Stimulated activated CD4-positive, alpha-beta T cell treated with anti-CD3 and anti-CD28 coated beads, Interleukin-4, amount 100 ng/mL, for 24 hours (primary cell): ENCODE measurements around the gene BARX2.
"Not testable (repeated sequence)": the region's sequence is repeated elsewhere in the genome, so short reads cannot be mapped to it uniquely, and the experiment has no call there.

Experiments
- DNase-seq: peaks from one replicate; pipeline ENCODE4 v3.0.0-alpha.2; 2020

The BARX2 gene, protein sequence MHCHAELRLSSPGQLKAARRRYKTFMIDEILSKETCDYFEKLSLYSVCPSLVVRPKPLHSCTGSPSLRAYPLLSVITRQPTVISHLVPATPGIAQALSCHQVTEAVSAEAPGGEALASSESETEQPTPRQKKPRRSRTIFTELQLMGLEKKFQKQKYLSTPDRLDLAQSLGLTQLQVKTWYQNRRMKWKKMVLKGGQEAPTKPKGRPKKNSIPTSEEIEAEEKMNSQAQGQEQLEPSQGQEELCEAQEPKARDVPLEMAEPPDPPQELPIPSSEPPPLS

GRCh38 chr11:129375751-129376657 lies at the start of gene BARX2:
Gene BARX2, plus strand, starts transcription at chr11:129375848. Its CDS starts 188 bp downstream, at chr11:129376036.
- no peak for DNase-seq

GRCh38 chr11:129326921-129327320 lies 48.7 kb upstream of the BARX2 start:
- DNase-seq: no peak

- DNase-seq: not testable (repeated sequence)
Observed at GRCh38 chr11:129327708-129328107, 47.9 kb upstream of the BARX2 start.

GRCh38 chr11:129328756-129329155 lies 46.9 kb upstream of the BARX2 start:
- no peak for DNase-seq

DNA sequence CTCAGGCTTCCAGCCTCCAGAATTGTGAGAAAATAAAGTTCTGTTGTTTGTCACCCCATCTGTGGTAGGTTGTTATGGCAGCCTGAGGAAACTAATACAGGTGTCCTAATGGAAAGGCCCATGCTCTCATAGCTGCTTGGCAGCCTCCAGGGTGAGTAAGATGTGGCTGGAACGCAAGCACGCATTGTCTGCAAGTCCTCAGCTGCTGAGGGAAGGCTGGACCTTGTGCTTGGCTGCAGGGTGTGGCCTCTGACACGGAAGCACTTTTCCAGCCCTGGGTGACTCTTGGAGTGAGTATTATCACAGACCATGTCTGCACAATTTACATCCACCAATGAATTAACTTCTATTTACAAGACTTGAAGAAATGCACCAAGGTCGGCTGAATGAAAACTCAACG lies 44.4 kb upstream of the BARX2 start:
- no peak for DNase-seq

DNA sequence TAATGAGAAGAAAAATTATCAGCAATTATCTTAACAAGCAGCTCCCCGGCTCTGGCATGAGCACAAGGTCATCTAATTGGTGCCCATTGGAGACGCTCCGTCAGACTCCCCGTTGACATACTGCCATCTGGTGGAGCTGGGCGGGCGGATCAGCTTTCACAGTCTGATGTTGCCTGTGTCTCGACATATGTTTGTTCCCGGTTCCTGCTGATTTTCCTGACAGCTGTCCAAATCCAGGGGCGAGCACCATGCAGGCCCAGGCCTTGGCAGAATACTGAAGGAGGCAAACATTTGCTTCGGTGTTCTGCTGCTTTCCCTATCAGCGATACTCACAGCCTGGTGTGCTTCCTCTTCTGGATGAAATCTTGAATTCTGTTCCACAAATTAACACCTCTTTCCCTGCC lies 43.8 kb upstream of the BARX2 start:
- DNase-seq: peak; percentile 72

- DNase-seq: no peak
Observed at GRCh38 chr11:129333873-129334272, 41.8 kb upstream of the BARX2 start.

DNA sequence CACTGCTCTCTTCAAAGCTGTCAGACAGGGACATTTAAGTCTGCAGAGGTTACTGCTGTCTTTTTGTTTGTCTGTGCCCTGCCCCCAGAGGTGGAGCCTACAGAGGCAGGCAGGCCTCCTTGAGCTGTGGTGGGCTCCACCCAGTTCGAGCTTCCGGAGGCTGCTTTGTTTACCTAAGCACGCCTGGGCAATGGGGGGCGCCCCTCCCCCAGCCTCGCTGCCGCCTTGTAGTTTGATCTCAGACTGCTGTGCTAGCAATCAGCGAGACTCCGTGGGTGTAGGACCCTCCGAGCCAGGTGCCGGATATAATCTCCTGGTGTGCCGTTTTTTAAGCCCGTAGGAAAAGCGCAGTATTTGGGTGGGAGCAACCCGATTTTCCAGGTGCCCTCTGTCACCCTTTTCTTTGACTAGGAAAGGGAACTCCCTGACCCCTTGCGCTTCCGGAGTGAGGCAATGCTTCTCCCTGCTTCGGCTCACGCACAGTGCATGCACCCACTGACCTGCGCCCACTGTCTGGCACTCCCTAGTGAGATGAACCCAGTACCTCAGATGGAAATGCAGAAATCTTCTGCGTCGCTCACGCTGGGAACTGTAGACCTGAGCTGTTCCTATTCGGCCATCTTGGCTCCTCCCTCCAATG lies 31.2 kb upstream of the BARX2 start:
- DNase-seq: not testable (repeated sequence)

GRCh38 chr11:129346916-129347315 lies 28.7 kb upstream of the BARX2 start:
- DNase-seq: no peak

GRCh38 chr11:129348813-129349212 lies 26.8 kb upstream of the BARX2 start:
- DNase-seq: no peak

DNA sequence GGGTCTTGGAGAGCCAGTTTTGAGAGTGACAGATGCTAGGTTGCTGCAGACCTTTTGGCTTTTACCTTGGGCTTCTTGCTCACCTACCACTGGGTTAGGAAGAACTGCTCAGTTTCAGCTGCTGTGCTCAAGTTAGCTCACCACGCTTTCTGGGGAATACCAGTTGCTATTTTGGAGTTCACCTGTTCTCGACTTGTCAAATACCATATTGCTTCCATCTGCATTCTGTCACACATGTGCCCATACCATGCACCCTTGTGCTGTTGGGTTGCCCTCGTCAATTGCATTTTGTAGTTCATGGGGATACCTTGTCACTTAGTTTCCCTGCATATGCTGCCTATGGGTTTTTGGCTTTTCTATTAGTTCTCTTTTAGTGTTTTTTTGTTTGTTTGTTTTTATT lies 23.0 kb upstream of the BARX2 start:
- DNase-seq: no peak

DNA sequence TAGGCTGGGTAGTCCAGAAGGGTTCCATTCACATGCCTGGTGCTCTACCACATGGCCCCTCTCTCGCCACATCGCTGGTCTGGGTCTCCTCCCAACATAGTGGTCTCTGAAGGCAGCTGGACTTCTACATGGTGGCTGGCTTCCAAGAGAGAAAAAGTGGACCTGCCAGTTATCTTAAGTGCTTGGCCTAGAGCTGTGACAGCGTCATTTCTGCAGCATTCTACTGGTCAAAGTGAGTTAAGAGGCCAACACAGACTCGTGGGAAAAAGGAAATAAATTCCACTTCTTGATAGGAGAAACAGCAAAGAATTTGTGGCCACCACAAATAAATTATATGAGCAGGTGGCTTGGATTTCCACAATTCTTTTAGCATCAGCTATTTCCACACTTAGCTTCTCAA lies 21.0 kb upstream of the BARX2 start:
- no peak for DNase-seq

DNA sequence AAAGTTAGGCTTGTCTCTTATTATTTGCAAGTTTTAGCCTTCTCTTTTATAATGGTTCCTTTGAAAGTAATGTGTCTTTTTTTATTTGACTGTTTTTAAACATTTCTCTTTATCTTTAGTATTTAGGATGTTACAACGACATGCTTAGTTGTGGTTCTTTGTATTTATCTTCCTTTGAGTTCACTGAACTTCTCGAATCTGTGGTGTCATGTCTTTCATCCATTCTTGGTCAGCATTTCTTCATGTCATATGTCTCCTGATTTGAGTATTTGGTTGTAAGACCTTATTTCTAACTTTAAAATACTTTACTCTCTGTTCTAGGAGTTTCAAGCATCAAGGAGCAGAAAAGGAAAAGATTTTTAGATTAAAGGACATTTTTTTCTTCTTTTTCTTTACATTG lies 15.9 kb upstream of the BARX2 start:
- DNase-seq: no peak

DNA sequence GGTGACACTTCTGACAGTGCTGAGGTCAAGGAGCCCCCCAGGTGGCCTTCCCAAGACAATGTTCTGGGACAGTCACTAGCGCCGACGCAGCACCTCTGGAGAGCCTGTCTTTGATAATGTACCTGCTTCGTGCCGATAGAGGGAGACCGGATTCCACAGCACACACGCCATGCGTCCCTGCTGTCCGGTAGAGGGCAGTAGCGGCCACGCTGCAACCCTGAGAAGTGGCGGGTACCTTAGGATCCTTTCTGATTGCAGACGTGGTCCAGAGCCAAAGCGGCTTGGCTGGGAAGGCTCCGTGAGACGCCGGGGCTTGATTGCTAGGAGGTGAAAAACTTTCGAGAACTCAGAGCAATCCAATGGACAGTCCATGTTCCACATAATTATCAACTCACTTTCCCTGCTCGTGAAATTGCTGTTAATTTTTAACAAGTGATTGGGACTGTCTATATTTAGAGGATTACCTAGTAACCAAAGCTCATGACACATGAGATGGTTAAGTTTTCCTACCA lies 11.4 kb upstream of the BARX2 start:
- DNase-seq: peak; percentile 81

GRCh38 chr11:129365816-129366215 lies 9.8 kb upstream of the BARX2 start:
- no peak for DNase-seq

- no peak for DNase-seq
Observed at GRCh38 chr11:129366737-129367597, 8.7 kb upstream of the BARX2 start.

- DNase-seq: no peak
Observed at GRCh38 chr11:129368889-129369672, 6.6 kb upstream of the BARX2 start.

GRCh38 chr11:129370715-129371114 lies 4.9 kb upstream of the BARX2 start:
- no peak for DNase-seq

DNA sequence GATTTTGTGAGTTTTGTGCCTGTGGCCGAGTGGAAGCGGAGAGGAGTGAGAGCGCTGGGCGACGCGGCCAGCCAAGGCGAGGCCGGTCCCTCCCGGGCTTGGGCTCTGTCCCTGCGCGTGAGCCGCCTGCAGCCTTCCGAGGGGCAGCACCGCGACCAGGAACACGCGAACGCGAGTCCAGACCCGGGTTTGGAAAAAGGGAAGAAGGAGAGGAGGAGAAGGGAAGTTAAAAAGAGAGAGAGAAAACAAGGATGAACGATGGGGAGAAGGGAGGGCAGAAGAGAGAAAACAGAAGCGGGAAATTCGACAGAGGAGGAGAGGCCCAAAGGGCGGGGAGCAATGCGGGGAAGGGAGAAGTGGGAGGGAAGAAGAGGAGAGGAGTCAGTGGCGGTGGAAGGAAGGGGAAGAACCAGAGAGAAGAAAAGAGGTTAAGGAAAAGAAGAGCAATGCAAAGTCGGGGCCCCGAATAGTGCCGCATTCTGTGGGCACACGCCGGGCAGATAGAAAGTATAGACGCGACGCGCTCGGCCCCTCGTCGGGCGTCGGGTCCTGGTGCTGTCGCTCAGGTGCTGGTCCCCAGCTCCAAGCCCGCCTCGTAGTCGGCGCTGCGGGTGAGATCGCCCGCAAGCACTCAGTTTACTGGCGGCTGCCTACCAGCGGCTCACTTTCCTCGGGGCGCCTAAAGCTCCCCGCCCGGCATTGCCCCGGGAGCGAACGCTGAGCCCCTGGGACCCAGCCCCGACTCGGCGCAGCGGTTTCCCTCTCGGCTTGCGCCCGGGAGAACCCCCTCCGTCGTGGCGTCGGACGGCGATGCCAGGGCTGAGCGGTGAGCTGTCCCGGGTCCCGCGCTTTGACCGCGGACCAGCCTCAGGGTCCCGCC lies 2.8 kb upstream of the BARX2 start:
- DNase-seq: no peak

GRCh38 chr11:129373489-129373953 lies 2.1 kb upstream of the BARX2 start:
- no peak for DNase-seq
